HCT116 (cell line): Measurements from ENCODE around the gene CNPPD1.

Source experiments
- CEBPB ChIP-seq: IDR thresholded peaks from 2 replicates; pipeline ENCODE4 v1.6.1; 2012; ENCODE audit warnings: low read depth
- EZH2 ChIP-seq: fragments of 200-600 bp; sonication (generic); IDR thresholded peaks from 2 replicates; pipeline ENCODE4 v1.6.1; 2017; ENCODE audit warnings: antibody characterized with exemption, mixed run types
- EZH2phosphoT487 ChIP-seq: fragments of 200-600 bp; IDR thresholded peaks from 2 replicates; pipeline ENCODE4 v1.6.1; 2018; ENCODE audit warnings: antibody characterized with exemption, borderline replicate concordance
- POLR2A ChIP-seq: IDR thresholded peaks from 2 replicates; pipeline ENCODE4 v1.7.0; 2011; ENCODE audit warnings: borderline replicate concordance; ENCODE audit not compliant: insufficient read depth, insufficient read length; ENCODE audit errors: extremely low read depth
- RAD21 ChIP-seq: IDR thresholded peaks from 2 replicates; pipeline ENCODE4 v1.6.1; 2012; ENCODE audit warnings: low read depth, mild to moderate bottlenecking
- TCF7L2 ChIP-seq: IDR thresholded peaks from 2 replicates; pipeline ENCODE4 v1.7.0; 2011; ENCODE audit warnings: borderline replicate concordance, inconsistent platforms; ENCODE audit not compliant: insufficient read depth, insufficient read length; ENCODE audit errors: extremely low read depth
- ZNF274 ChIP-seq: fragments of 200-500 bp; sonication (Bioruptor generic); IDR thresholded peaks from 2 replicates; pipeline ENCODE4 v1.6.1; 2014; ENCODE audit warnings: mild to moderate bottlenecking, low read depth, low read length, inconsistent platforms
- TF ChIP-seq, protein P1 (sequence below), 3 experiments: fragments of 200-600 bp in 1 of 3; sonication (generic) in 1 of 3; IDR thresholded peaks in 2 of 3; conservative IDR thresholded peaks in 1 of 3; 2 replicates each; pipeline ENCODE4 v1.5.1; 2012 to 2017; ENCODE audit warnings: low read depth in 2 of 3, low read length in 2 of 3, antibody characterized with exemption in 1 of 3, borderline replicate concordance in 1 of 3, control low read depth in 1 of 3, mild to moderate bottlenecking in 1 of 3, mixed read lengths in 1 of 3, mixed run types in 1 of 3, moderate library complexity in 1 of 3; ENCODE audit not compliant: insufficient read depth in 1 of 3
- TF ChIP-seq, protein P2 (sequence below): IDR thresholded peaks from 2 replicates; pipeline ENCODE4 v1.6.1; 2011; ENCODE audit warnings: mild to moderate bottlenecking, low read length, moderate library complexity; ENCODE audit not compliant: insufficient replicate concordance; ENCODE audit errors: extremely low read depth
- TF ChIP-seq, protein P3 (sequence below): IDR thresholded peaks from 2 replicates; pipeline ENCODE4 v1.6.1; 2012

DNA sequence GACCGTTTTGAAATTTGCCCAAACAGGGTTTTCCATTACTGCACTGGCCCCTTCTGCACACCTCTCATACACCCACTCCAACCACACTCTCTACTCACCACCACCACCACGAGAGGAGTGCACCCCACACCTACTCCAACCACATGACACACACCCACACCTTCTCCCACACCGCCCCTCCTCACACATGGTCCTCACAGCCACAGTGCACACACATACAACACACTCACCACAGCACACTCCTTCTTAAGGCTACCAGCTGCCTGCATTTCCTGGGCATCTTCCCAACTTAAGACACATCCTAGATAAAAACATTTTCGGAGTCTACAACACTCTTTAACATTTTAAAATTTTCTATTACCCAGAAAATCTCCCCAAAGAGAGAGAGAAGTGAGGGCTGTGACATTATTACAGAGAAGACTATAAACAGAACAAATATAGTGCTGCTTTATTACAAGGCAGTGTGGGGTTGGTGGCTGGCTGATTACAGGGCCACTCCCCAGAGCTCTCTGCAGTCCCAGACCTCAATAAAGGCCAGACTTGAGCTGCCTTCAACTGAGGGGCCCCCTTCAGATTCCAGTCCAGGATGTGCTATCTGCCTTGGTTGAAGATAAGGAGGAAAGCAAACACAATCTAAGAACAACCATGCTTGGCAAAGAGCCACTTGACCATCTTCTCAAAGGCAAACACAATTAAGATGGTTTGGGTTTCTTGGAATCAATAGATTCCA is 52.2 kb downstream of the CNPPD1 start:
- TF ChIP-seq ZNF274 (no peak), EZH2 (no peak), CEBPB (no peak), EZH2phosphoT487 (no peak), RAD21 (no peak), POLR2A (no peak), TCF7L2 (no peak)
- TF ChIP-seq, protein P1, sequence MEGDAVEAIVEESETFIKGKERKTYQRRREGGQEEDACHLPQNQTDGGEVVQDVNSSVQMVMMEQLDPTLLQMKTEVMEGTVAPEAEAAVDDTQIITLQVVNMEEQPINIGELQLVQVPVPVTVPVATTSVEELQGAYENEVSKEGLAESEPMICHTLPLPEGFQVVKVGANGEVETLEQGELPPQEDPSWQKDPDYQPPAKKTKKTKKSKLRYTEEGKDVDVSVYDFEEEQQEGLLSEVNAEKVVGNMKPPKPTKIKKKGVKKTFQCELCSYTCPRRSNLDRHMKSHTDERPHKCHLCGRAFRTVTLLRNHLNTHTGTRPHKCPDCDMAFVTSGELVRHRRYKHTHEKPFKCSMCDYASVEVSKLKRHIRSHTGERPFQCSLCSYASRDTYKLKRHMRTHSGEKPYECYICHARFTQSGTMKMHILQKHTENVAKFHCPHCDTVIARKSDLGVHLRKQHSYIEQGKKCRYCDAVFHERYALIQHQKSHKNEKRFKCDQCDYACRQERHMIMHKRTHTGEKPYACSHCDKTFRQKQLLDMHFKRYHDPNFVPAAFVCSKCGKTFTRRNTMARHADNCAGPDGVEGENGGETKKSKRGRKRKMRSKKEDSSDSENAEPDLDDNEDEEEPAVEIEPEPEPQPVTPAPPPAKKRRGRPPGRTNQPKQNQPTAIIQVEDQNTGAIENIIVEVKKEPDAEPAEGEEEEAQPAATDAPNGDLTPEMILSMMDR (IDR thresholded peaks at IDR 0.05 in 2 of 3, conservative IDR thresholded peaks at IDR 0.05 in 1 of 3; ENCODE audit: borderline replicate concordance in 1 of 3, insufficient read depth in 1 of 3, low read depth in 2 of 3, low read length in 2 of 3) = no peak
- TF ChIP-seq, protein P2, sequence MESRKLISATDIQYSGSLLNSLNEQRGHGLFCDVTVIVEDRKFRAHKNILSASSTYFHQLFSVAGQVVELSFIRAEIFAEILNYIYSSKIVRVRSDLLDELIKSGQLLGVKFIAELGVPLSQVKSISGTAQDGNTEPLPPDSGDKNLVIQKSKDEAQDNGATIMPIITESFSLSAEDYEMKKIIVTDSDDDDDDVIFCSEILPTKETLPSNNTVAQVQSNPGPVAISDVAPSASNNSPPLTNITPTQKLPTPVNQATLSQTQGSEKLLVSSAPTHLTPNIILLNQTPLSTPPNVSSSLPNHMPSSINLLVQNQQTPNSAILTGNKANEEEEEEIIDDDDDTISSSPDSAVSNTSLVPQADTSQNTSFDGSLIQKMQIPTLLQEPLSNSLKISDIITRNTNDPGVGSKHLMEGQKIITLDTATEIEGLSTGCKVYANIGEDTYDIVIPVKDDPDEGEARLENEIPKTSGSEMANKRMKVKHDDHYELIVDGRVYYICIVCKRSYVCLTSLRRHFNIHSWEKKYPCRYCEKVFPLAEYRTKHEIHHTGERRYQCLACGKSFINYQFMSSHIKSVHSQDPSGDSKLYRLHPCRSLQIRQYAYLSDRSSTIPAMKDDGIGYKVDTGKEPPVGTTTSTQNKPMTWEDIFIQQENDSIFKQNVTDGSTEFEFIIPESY = no peak
- TF ChIP-seq, protein P3, sequence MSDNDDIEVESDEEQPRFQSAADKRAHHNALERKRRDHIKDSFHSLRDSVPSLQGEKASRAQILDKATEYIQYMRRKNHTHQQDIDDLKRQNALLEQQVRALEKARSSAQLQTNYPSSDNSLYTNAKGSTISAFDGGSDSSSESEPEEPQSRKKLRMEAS = no peak
